Muscle of arm (tissue), 12 donors: ENCODE measurements around the gene CLIC6. TPM values are rescaled to one million over a fixed set of nuclear protein-coding genes. Genes with fewer than 3 reads are reported as not detected.
"Not testable (repeated sequence)": the region's sequence is repeated elsewhere in the genome, so short reads cannot be mapped to it uniquely, and the experiment has no call there.

Source experiments
- DNase-seq: peaks from one replicate; pipeline ENCODE4 v3.0.0-alpha.2; 2013
- polyA plus RNA-seq, 12 donors: library from polyadenylated mRNA; unstranded; fragments of 120-200 nt; gene quantifications; one replicate each; pipeline ENCODE4 v1.2.1, GENCODE V29; 2013; ENCODE audit not compliant: insufficient read length in 12 of 12

CLIC6 gene
- polyA plus RNA-seq, 12 donors, result 0.04 to 0.12 (median 0.07) TPM; not detected in 7

DNA sequence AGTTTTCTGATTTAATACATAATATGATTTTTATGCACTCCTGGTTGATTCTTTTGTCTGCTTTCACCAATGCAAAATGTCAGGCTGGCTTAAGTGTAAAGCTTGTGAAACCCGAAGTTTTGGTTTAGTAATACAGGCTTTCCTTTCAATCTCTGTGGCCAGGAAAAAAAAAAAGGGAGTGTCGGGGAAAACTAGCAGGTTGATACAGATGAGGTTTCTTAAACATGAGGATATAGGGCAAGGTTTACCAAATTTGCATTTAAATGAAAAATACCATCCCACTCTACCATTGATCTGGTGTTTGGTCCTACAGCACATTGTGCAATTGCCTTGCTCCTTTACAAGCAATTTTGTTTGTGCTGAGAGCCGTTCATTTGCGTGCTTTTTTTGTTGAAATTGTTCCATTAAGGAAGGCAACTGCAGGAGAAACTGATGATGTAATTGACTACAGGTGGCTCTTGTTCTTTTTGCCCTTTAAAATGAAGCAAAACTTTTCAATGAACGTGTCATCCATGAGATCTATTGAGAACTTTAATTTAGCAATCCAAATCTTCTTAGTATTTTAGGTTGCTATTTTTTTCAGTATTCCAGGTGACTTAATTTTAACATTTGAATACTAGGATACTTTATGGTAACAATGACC lies 22.7 kb downstream of the CLIC6 start:
- DNase-seq, result no peak

DNA sequence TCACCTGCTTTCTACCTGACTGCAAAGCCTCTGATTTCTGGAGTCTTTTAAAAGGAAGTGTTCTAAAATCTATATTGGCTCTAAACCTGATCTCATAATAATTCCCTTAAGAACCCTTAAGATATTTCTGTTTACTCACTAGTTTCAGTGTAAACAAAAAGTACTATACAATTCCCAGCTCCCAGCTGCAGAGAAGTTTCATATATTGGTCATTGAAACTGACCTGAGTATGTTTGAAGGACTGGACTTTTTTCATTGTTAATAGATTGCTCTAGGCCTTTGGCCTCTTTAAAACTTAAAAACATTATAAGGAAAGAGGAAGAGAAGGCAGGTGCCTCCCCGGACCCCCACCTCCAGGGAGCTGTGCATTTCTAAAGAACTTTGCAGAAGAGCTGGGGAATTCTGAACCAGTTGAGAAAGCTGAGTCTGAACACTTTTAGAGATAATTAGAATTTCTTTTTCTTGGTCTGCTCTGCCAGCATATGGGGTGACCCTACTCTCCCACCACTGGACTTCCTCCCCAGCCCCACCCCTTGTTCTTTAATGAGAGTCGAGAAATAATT lies 23.7 kb downstream of the CLIC6 start:
- no peak for DNase-seq

DNA sequence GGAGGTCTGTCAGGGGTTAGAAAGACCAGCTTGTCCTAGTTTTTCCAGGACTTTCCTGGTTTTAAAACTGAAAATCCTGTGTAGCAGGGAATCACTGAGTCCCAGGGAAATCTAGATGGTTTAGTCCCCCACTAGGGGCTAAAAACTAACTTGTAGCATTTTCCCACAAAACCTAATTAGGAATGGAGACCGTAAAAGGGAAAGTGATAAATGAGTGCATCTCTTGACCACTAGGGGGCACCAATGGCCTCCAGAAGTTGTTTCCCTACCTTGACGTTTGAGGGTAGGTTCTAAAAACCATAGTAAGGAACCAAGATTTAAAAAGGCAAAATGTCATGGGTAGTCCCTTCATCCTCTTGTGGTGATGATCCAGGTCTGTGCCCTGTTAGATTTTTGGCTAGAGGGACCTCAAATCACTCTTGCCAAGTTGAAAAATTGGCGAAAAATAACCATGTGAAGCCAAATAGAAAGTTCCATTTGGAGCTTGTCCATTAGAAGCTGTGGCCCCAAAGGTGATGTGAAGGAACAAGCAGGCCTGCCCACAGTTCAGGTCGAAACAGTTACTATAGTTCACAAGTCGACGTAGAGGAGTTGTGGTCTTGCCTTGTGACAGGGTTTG lies 24.5 kb downstream of the CLIC6 start:
- DNase-seq, result peak; percentile 47

DNA sequence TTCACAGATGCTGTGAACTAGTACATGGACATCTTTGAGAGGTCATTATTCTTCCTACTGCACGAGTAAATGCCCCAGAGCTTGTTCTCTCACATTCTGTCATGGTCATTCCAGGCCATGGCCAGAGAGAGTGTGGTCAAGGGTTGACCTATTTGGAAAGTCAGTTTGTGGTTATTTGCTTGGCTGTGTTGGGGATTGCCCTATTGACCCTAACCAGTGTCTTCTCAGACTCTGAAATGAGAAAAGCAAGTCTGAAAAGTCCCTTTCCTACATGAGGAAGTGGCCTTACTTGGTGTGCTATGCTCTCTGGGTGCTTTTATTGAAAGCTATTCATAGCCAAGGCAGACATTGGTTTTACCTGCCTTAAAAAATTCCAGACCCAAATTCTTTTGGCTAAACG lies 26.6 kb downstream of the CLIC6 start:
- DNase-seq, result no peak

DNA sequence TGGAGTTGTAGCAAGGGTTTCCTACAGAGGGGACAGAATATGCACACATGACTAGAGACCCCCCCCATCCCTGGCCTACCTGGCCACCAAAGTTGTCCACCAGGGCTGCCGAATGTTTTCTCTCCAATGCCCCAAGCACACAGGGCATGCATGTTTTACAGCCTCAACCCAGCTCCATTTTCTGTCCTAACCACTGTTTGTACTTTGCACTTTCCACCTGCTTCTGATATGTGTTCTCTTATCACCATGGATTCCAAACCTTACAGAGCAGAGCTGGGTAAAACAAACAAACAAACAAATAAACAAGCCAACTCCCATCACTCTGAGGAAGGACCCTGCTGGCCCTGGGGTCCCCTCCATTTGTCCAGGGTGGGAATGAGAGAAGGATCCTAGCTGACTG lies 27.3 kb downstream of the CLIC6 start:
- no peak for DNase-seq

DNA sequence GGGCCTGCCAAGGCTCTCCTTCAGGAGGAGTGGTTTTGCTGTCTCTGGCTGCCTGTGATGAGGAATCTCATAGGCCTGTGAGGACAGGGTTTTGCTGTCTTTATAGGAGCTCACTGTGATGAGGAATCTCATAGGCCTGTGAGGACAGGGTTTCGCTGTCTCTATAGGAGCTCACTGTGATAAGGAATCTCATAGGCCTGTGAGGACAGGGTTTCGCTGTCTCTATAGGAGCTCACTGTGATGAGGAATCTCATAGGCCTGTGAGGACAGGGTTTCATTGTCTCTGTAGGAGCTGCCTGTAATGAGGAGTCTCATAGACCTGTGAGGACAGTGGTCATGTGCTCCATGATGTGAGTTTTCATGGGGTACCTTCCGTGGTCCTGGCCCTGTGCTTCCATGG lies 29.0 kb downstream of the CLIC6 start:
- DNase-seq, result no peak

DNA sequence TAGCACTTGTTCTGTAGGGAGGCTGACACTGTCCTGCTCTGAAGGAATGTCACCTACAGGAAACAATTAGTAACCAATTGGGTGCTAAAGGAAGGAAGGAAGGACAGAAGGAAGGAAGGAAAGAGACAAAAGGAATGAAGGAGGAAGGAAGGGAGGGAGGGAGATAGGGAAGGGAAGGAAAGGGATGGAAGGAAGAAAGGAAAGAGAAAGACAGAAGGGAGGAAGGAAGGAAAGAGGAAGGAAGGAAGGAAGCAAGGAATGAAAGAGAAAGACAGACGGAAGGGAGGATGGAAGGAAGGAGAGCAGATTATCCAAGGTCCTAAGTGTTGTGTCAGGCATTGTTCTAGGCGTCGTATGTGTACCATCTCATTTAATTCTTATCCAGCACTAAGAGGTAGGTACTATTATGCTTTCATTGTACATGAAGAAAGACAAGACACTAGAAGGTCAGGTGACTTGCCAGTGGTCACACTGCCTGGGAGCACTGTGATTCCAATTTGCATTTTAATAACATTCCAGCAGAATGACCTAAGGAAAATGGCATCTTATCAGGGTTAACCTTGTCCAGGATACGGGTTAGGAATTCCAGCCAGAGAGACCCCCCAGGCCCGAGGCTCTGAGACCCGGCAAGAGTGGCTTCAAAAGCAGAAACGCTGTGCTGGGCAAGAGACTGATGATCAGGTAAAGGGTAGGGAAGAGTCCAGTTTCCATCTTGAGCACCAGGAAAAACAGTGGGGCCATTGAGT lies 29.6 kb downstream of the CLIC6 start:
- no peak for DNase-seq

DNA sequence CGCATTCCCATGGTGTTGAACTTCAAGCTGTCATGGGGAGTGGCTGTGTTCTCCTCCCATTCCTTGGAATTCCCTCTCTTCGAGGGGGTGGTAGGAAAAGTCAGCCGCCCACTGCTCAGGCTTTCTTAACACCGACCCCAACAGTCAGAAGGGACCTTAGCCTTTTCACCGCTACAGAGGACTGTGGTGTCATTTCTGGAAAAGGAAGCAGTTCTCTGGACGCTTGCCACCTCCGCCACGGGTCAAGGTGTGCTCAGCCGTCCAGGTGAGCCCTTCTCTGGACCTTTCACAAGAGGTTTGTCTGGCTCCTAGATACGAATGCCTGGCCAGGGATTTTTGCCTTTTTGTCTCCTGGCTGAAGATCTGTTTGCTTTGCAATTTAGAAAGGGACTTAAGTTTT lies 31.8 kb downstream of the CLIC6 start:
- DNase-seq, result no peak

DNA sequence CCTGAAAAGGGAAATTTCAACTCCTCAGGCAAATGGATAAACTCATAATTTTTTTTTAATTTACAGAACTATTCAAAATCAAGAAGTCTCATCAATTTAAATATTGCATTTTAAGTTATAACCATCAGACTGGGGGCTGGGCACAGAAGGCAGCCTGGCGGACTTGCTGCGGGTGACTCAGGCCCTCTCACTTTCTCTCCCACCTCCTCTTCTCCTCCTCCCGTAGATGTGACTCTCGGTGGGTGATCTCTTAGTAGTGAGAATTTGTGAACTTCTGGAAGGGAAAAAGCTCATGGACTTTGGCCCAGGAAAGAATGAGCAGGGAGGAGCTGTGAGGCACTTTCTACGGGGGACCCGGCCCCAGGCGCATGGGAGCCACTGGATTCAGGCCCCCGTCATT lies 32.9 kb downstream of the CLIC6 start:
- no peak for DNase-seq

DNA sequence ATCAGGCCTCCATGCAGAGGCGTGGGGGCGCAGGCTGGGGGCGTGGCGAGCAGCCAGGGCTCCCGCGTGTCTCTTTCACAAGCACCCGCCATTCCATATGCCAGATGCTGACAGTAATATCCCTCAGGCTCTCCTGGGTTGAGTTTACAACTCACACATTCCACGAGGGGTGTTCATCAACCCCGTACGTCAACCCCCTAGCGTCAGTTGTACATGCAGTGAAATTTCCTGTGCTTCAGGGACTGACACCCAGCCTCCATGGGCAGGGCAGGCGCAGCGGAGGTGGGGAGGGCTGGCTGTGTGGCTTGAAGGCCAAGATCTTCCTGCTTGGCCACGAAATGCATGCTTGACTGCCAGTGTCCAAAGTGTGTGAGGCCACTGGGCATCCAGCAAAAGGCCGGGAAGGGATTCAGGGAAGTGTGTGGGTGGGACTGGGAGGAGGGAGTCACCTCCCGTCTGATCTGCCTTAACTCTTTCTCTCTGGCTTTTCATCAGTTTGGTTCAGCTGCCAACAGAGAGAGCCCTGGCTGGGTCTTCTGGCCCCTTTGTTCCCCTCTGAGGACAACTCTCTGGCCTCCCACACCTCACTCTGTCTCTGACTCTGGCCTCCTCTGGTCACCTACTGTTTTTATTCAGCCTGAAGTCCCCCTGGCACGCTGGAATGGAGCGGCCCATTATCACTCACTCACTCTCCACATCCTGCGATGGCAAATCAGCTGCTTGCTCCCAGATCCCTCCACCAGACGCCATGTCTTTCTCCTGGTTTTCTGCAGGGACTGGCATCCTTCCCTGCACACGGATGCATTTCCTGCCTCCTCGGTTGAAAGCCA lies 33.8 kb downstream of the CLIC6 start:
- no peak for DNase-seq

DNA sequence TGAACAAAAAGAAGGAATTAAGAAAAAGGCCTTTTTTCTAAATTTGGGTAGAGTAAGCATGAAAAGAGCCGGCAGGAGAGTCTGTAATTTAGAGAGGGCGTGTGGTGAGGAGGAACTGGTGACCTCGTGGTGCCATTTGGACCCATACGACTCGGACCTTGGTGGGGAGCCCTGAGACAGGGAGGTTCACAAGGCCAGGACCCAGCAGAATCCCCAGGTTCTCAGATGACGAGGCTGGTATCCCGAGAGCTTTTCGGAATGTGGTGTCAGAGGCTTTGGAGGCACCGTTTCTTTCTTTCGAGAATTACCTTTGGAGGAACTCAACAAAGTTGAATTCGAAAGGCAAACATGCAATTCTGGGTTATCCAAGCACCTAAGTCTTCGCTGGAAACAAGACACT lies 34.8 kb downstream of the CLIC6 start:
- no peak for DNase-seq

DNA sequence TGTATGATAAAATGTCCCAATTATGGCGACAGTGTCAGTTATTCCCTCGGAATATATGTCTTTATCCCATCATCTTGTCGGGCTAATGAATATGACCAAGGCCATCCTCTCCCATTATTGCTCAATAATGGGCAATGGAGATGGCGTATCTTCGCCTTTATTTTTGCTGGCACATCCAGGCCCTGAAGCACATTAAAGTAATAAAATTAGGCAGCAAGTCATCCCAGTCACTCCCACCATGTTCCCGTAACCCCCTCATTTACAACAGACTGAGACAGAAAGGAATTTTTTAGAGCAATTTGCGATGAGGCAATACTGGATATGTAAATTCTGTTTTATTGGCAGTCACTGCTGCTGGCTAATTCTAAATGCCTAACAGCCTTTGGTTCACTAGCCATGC lies 35.3 kb downstream of the CLIC6 start:
- DNase-seq, result no peak

DNA sequence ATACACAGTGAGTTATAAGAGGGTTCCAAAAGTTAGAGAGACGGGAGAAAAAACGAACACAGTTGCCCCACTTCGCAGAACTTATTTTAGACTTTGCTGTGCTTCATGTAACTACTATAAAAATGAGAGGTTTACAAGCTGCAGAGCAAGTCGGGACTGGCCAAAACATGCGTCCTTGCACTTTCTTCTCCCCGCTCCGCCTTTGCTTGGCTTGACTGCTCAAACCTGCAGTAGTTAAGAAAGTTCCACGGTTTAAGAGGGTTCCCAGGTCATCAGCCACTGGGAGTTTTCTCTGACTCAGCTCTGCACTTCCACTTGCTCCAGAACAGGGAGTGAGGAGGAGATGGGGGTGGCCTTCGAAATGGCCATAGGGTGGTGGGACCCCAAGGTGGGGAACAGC lies 36.2 kb downstream of the CLIC6 start:
- DNase-seq, result no peak

DNA sequence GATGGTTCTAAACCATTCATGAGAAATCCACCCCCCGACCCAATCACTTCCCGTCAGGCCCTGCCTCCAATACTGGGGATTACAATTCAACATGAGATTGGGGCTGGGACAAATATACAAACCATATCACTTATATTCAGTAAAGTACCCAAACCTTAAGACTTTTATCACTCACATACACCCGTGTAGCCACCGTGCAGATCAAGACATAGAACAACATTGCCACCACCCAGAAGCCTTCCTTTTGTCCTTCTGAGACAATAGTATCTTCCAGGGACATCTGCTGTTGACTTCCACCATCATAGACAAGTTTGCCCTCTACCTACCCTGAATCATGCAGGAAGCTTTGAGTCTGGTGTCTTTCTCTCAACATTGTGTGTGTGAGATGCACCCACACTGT lies 37.5 kb downstream of the CLIC6 start:
- DNase-seq, result no peak

DNA sequence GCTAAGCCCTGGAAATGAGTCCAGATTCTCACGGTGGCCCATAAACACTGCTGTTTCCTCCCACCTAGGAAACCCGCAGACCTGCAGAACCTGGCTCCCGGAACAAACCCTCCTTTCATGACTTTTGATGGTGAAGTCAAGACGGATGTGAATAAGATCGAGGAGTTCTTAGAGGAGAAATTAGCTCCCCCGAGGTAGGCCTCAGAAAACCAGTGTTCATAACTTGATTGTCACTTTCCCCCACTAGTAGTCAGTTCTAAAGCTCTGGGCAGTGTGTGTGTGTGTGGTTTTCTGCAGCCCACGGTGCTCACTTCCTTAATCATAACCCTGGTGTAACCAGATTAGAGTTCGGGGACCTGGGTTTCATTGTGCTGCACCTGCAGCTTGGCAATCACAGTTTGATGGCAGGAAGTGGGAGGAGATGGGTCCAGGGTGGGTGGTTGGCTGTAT lies 39.1 kb downstream of the CLIC6 start:
- no peak for DNase-seq

DNA sequence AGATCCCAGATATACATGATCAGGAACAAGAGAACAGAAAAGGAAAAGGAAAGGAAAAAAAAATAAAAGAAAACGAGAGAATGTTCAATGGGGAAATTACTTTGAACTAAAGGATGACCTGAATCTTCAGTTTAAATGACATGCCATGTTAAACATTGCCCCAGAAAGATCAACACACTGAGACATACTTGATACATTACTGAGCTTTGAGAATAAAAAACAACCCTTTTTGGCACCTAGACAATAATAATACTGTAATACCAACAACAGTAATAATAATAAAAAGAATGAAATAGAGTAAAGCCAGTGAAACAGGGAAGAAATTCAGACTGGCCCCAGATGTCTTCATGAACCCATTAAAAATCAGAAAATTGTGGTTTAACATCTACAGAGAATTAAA lies 44.8 kb downstream of the CLIC6 start:
- no peak for DNase-seq

DNA sequence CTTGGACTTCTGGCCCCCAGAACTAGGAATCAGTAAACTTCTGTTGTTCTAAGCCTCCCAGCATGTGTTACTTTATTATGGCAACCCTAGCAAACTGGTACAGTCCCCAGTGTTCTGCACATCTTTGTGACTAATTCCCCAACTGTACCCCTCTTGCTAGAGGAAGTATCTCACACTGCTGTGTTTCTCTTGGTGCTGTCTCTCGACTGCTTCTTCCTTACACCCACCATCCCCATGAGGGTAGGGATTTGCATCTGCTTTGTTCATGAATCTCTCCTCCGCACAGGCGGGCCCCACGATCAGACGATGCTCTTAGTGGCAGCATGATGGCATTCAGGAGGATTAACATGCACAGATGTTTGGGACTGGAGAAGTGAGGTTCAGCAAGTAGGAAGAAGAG lies 46.7 kb downstream of the CLIC6 start:
- no peak for DNase-seq

DNA sequence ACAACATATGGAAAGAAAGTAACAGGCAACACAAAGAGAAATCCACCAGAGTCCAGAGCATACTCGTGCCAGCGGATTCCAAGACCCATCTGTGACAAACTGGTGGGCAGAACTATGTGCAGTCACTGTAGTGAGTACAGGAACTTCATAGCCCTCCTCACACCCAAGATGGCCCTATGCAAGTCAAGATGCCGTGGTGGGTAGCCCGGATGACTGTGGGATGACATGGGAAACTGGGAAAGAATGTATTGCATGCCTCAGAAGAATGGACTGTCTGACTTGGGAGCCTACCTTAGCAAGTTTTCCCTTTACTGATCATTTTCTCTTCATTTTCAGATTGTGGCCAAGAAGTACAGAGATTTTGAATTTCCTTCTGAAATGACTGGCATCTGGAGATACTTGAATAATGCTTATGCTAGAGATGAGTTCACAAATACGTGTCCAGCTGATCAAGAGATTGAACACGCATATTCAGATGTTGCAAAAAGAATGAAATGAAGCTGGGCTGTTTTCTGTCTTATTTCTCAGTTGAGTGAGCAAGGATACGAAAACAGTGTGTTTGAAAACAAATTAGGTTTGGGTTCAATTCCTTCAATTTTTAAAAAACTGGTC lies 47.3 kb downstream of the CLIC6 start:
- no peak for DNase-seq

DNA sequence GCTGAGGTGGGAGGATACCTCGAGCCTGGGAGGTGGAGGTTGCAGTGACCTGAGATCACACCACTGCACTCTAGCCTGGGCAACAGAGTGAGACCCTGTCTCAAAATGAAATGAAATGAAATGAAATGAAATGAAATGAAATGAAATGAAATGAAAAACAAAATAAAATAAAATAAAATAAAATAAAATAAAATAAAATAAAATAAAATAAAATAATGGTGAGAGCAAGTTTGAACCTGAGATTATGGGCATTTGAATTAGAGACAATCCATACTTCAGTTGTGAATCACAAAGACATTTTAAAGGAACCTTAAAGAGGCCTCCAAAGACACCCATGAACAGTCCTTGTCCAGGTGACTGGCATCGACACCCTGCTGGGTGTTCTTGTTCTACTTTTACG lies 49.7 kb downstream of the CLIC6 start:
- not testable (repeated sequence) for DNase-seq

DNA sequence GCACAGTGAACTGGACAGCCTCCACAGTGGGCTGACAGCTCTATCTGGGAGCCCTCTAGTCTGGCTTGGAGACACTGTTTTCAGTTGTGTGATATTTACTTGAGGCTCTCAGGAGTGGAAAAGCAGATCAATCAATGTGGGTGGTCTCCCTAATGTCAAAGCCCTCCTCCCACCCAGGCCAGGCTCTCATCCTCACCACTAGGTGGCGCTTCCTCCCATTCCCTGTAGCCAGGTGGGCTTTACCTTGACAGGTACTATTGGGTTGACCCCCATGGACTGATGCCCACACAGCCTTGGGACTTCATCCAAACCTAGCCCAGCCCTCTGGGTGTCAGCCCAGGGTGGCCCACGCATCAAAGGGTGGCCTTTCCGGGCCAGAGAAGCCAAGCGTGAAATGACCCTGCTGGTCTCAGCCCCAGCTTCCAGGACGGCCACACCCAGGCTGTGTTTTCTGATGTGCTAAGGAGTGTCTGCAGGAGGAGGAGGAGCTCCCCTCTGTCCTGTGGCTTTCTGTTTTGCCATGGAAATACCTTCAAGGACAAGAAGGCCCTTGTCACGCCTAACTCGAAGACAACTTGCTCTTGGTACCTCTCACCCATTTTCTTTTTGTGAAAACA lies 54.0 kb downstream of the CLIC6 start:
- DNase-seq, result no peak
